GOT3 (cell line): ENCODE results near the gene CAPN12.

Experiments
- DNase-seq: peaks from one replicate; lab custom pipeline; 2025; ENCODE audit warnings: mixed read lengths; lab: John Stamatoyannopoulos, UW

The CAPN12 gene

GRCh38 chr19:38709671-38710415 lies 34.4 kb downstream of the CAPN12 start:
- DNase-seq = no peak

DNA sequence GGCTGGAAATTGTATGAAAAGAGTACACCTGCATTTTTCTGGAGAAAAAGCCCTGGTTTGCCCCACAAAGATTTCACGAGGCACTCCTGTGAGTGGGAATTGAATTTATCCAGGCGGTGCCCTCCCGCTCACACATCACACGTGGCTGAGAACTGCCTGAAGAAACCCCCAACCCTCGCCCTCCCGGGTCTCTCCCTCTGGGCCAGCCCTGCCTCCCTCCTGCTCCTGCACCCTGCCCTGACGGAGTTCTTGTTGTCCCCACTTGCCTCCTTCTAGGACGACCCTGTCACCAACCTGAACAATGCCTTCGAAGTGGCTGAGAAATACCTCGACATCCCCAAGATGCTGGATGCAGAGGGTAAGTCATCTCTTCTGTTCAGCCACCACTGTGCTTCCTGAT lies 35.2 kb downstream of the CAPN12 start:
- no peak for DNase-seq

- DNase-seq = no peak
These were observed 35.8 kb downstream of the CAPN12 start for GRCh38 chr19:38708413-38709024.

- no peak for DNase-seq
These were observed 36.7 kb downstream of the CAPN12 start for GRCh38 chr19:38707512-38708114.

DNA sequence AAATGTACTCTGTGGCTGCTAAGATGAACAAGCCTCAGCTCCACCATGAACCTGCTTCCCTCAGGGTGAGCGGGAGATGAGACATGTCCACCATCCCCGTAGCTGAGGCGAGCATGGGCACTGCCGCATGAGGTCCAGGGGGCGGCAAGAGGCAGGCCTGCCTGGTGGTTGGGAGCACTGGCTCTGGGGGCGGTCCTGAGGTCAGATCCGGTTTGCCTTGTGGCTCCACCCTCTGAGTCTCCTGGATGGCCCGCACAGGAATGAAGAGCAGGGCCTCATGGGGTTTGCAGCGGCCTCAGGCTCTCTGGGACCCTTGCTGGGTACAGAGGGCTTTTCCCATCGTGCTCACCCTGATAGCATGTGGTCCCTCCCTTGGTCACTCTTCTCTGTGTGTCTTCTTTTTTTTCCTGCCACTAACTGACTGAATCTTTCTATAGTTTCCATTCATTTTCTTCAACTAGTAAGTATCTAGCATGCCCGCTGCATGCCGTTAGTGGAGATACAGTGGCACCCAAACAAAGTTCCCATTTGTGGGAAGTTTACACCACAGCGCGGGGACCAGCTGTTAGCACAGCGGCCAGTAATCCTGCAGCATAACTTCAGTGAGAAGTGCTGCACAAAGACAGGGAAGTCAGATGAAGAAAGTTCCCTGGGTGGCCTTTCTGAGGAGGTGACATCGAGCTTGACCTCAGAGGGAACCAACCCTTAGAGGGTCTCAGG lies 37.3 kb downstream of the CAPN12 start:
- no peak for DNase-seq

DNA sequence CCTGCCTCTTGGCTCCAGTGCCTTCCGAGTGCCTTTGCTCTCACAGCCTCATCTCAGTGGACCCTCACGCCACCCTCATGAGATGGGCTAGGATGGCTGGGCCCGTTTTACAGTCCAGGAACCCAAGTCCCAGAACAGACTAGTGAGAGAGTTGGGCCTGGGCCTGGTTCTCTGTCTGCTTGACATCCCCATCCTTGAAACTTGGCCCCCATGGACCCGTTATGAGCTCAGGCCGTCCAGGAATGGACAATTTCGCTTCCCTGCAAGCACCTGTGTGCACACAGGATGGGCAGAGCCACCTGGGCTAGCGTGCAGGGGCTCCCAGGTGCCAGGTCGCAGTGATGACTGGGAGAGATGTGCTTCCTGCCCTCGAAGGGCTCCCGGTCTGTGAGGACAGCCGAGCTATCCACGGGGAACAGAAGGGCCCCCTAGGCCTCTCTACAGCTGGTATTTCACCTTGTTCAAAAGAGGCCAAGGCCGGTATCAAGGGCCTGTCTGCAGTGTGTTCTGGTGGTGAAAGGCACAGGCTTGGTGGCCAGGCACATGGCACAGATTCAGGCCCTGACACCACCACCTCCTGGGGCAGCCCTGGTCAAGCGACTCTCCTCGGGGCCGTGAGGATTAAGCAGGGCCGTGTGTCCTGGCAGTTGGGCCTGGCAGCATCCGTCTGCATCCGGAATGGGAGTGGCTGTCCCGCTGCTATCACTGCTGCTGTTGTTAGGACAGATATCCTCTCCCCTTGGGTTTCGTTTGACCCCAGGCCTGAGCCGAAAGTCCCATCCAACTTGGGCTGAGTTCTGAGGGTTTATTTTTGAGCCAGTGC lies 38.9 kb downstream of the CAPN12 start:
- no peak for DNase-seq

GRCh38 chr19:38704488-38705026 lies 39.7 kb downstream of the CAPN12 start:
- DNase-seq = no peak

DNA sequence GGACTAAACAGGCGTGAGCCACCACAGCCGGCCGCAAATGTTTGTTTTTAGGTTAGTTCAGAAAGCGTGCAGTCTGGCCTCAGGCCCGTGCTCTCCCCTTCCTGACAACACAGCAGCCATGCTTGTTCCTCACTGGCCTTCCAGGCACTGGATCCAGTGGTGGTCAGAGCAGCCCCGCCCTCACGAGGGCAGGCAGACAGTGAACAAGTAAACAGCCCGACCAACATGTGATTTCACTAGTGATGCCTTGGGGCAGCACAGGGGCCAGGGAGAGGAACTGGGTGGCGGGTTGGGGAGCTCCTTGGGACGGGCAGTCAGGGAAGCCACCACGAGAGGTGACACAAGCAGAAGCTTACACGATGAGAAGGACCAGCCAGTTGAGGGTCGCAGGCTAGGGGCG lies 40.8 kb downstream of the CAPN12 start:
- DNase-seq = no peak

GRCh38 chr19:38702278-38702677 lies 42.0 kb downstream of the CAPN12 start:
- no peak for DNase-seq

DNA sequence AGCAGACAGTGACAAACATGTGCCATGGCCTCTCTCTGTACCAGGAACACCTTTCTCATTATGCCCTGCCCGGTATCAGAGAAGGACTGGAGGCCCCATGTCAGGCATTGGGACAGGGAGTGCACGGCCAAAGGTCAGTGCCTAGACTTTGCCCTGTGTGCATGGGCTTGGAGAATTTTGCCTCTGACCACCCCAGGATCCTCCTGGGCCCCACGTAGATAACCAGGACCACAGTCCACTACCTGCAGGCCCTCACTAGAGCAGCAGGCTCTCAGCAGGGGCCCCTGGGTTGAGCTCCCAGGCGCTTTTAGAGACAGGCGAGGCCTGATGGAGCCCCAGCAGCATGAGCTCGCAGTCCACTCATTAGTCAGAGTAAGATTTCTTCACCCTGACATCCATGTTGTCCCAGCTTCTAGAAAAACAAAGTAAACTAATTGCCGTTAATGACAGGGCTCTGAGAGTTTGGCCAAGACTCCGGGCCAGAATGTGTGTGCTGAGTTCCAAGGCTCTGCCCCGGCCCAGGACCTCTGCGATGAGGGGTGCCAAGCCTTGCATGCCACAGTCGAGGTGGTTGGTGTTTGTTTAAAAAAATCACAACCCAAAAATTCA lies 42.7 kb downstream of the CAPN12 start:
- DNase-seq = no peak

GRCh38 chr19:38700902-38701454 lies 43.3 kb downstream of the CAPN12 start:
- DNase-seq = no peak

- DNase-seq = no peak
These were observed 43.8 kb downstream of the CAPN12 start for GRCh38 chr19:38700350-38700901.

DNA sequence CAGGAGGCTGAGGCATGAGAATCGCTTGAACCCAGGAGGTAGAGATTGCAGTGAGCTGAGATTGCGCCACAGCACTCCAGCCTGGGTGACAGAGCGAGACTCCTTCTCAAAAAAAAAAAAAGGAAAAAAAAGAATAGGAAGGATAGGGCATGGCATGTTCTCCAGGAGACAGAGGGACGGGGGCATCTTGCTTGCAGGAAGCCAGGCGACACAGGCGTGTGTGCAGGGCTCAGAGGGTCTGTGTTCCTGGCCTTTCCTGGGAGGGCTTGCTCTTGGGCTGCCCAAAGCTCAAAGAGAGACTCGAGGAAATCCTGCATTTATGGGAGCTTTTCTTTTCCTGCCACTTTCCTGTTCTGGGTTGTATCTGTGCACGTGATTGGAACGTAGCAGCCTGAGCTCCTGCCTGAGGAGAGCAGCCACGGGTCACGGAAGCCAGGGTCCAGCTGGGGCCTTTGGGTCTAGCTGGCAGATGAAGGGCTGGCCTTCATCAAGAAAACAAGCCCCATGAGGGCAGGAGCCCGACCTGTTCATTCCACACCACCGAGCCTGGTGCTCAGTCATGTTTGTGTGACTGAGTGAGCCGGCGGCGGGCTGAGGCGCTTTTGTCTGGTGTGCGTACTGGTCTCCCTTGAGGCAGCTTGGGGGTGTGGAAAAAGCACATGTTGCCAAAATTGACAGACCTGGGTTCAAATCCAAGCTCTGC lies 44.5 kb downstream of the CAPN12 start:
- DNase-seq = no peak

- no peak for DNase-seq
These were observed 45.3 kb downstream of the CAPN12 start for GRCh38 chr19:38699027-38699346.

DNA sequence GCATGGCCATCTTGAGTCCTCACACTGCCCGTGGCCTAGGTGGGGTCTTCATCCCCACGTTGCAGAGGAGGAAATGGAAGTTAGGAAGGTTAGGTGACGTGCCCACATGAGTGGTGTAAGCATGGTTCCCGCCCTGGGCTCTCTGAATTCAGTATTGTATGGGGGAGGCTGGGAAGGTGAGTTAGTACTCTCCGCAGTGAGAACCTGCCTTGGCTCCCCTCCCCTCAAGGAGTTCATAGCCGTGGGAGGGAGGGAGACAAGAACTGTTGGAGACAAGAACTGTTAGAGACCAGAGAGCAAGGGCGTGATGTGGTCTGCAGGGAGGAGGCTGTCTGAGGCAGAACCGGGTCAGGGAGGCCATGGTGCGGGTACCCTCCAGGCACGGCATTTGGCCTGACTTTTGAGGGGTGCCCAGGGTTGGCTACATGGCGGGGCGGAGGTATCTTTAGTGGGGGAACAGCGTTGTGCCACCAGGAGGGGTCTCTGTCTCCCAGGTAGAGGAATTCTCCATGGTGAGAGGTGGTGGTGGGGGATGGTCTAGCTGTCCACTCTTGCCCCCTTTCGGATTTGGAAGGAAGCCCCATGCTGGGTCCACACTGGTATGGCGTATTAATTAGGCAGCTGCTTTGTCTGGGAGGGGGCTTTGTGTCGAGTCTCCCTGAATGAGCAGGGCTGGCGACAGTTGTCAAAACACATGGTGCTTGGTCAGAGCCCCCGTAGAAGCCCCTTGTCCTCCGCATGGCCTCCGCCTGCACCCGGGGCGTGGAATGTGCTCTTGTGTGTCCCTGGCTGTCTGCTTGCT lies 45.8 kb downstream of the CAPN12 start:
- DNase-seq = no peak

GRCh38 chr19:38697641-38698071 lies 46.6 kb downstream of the CAPN12 start:
- DNase-seq = no peak

DNA sequence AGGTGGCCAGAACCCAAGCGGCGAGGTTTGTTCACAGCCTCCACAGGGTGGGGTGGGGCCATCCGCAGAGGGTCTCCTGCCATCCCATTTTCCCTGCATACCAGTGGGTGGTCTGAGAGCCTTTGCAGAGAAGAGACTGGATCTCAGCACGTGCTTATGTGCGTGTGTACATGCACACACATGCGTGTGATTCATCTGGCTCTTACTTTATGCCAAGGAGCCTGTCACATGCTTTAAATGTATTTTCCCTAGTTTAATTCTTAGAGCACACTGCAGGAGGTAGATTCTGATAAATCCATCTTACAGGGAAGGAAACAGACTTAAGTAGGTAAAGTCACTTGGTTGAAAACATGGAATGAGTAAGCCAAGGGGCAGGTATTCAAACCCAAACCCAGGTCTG lies 47.1 kb downstream of the CAPN12 start:
- no peak for DNase-seq

DNA sequence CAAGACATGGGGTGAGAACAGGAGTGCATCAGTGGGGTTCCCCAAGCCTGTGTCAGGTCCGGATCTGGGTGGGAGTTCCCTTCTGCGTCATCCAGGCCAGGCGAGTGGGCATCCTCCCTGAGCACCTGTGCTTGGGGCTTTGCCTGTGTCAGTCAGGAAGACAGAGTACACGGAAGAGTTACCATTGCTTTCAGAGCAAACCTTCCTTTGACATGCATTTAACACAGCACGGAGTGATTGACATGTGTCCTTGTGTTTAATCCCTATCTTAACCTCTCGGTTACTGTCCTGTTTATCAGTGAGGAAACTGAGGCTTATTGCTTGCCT lies 47.6 kb downstream of the CAPN12 start:
- DNase-seq = no peak
